Motor neuron (in vitro differentiated cells): Measurements from ENCODE around the gene SYNRG. TPM values are rescaled to one million over a fixed set of nuclear protein-coding genes. Genes with fewer than 3 reads are reported as not detected.

Experiments
- ATAC-seq, 8 experiments: fragments of 200-7000 bp; cut with Tn5 transposase; replicated peaks in 6 of 8; 2 replicates each; pipeline ENCODE4 v1.8.0; 2021; ENCODE audit warnings: mild to moderate bottlenecking in 8 of 8, moderate library complexity in 8 of 8
- H3K27ac ChIP-seq, 2 donors: fragments of 250-450 bp; sonication (Bioruptor Pico); 2 replicates each; pipeline ENCODE4 v1.9.0; 2021; ENCODE audit warnings: antibody characterized with exemption in 2 of 2, mild to moderate bottlenecking in 2 of 2, moderate library complexity in 1 of 2
- H3K4me1 ChIP-seq, 2 donors: fragments of 250-450 bp; sonication (Bioruptor Pico); replicated peaks in 1 of 2; 2 replicates each; pipeline ENCODE4 v1.6.1; 2021; ENCODE audit warnings: antibody characterized with exemption in 2 of 2, mild to moderate bottlenecking in 2 of 2, moderate library complexity in 1 of 2
- H3K4me3 ChIP-seq, 5 donors: fragments of 250-450 bp; sonication (Bioruptor Pico); 2 replicates each; pipeline ENCODE4 v1.9.0; 2021; ENCODE audit warnings: antibody characterized with exemption in 5 of 5, mild to moderate bottlenecking in 5 of 5, moderate library complexity in 4 of 5
- WGBS, 10 experiments: fragments of 450-650 bp; shearing (Covaris generic); methylation state at CpG; one replicate each; pipeline ENCODE4 v1.0.0; 2022; 5-methylcytosine and 5-hydroxymethylcytosine counted together
- in situ Hi-C, 9 experiments: fragments of 400-800 bp; cut with MboI; loops; one replicate each; pipeline ENCODE4 v1.15.0; 2021; ENCODE audit warnings: low sequenced_read_pairs in 9 of 9, low pct_unique_long_range_greater_than_20kb in 2 of 9; ENCODE audit not compliant: unreplicated experiment in 9 of 9
- total RNA-seq, 8 experiments: library from RNA; unstranded; fragments of 300-600 nt; gene quantifications; 2 replicates each; pipeline versions ENCODE4 v1.2.3 to v1.2.4, GENCODE V29; 2022

The SYNRG gene
- total RNA-seq, 8 experiments from 2014 or later, result 11.6 to 48.5 (median 27.7) TPM

DNA sequence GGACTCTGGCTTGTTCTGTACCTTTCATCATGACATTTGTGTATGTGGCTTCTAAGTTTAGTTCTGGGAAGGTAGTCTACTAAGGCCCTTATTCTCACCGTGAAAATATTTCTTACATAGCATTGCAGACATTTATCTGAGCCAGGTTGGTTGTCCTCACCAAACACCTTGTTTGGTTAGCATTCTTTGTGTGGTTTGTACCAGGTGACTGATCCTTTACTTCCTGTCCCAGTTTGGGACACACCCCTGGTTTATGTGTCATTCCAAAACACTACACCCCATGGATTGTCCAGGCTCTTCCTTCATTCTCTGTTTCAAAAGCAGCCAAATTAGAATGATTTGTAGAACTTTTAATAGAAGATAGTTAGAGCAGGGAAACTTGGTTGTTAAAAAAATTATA lies 142.7 kb downstream of the SYNRG start:
- ATAC-seq, result no peak
- Histone ChIP-seq H3K4me3 (no peak overlapping the region), H3K4me1 (no peaks in the 10 kb centered on the region), H3K27ac (no peak overlapping the region)
- in situ Hi-C loops, result no loop called here
- 100% methylated on average over 1 of the region's 1 CpG; no CpG with 5 or more reads in 7 of the 10 experiments for WGBS, 10 experiments

DNA sequence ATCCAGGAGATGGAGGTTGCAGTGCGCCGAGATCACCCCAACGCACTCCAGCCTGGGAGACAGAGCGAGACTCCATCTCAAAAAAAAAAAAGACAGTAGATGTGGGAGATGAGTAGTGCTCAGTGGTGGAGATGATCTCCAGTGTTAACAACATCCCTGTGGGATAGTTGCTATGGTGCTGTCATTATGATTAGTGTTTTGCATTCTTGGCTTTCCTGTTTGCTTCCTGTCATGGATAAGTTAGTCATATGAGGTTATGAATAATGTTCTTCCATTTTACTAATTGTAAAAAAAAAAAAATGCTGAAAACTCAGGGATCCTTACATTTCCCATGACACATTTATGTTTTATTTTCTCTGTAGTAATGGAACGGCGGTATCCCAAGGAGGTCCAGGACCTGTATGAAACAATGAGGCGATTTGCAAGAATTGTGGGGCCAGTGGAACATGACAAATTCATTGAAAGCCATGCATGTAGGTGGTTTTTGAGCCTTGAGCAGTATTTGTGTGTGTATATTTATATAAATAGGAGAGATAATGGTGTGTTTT lies 144.1 kb downstream of the SYNRG start:
- ATAC-seq, result peak in 6 of 8 experiments; percentile 27 to 97 (median 75)
- no peak overlapping the region for H3K4me3 ChIP-seq
- in situ Hi-C loops, result no loop called here
- WGBS, 10 experiments, result 83 to 100% (median 96%) methylated on average over 1 to 7 of the region's 7 CpGs; no CpG with 5 or more reads in 2 of the 10 experiments
- H3K4me1 ChIP-seq, result no peaks in the 10 kb centered on the region
- H3K27ac ChIP-seq, result no peak overlapping the region

Other genes starting within 250 kb of the SYNRG start
- 1 to 10 TPM in 1 of 8 experiments, under 1 TPM in 6, not detected in 1; 0.05 to 1.1 (median 0.23) TPM for gene C17orf78, start 233.4 kb downstream of the SYNRG start, total RNA-seq
- 10 to 100 TPM; 38.5 to 94.5 (median 47.3) TPM for gene ACACA, start 202.6 kb downstream of the SYNRG start, total RNA-seq
- gene TADA2A, start 202.5 kb downstream of the SYNRG start, total RNA-seq, result 10 to 100 TPM; 10.7 to 29.7 (median 15.9) TPM
- 10 to 100 TPM in 6 of 8 experiments, 1 to 10 TPM in 2; 7.6 to 42.6 (median 22.3) TPM for gene DUSP14, start 119.5 kb downstream of the SYNRG start, total RNA-seq
- 10 to 100 TPM; 12.9 to 35.0 (median 24.8) TPM for gene DDX52, start 34.0 kb upstream of the SYNRG start, total RNA-seq
- gene HNF1B, start 135.6 kb upstream of the SYNRG start, total RNA-seq, result under 1 TPM in 7 of 8 experiments, not detected in 1; 0.05 to 0.66 (median 0.20) TPM